GM18526 (cell line): Measurements from ENCODE around the gene SLCO3A1.

ENCODE experiments used
- POLR2A ChIP-seq: IDR thresholded peaks from 3 replicates; pipeline ENCODE4 v1.6.1; 2011; ENCODE audit not compliant: insufficient read length; ENCODE audit errors: extremely low read depth

Gene SLCO3A1

GRCh38 chr15:91887321-91887720 lies 33.8 kb downstream of the SLCO3A1 start:
- TF ChIP-seq POLR2A = no peak

- TF ChIP-seq POLR2A = no peak
These were observed 34.4 kb downstream of the SLCO3A1 start for GRCh38 chr15:91887921-91888373.

GRCh38 chr15:91889111-91889815 lies 35.8 kb downstream of the SLCO3A1 start:
- no peak for TF ChIP-seq POLR2A

- TF ChIP-seq POLR2A = no peak
These were observed 37.1 kb downstream of the SLCO3A1 start for GRCh38 chr15:91890614-91891013.

- no peak for TF ChIP-seq POLR2A
These were observed 37.6 kb downstream of the SLCO3A1 start for GRCh38 chr15:91891101-91891500.

GRCh38 chr15:91891788-91892345 lies 38.4 kb downstream of the SLCO3A1 start:
- no peak for TF ChIP-seq POLR2A

- TF ChIP-seq POLR2A = no peak
These were observed 38.9 kb downstream of the SLCO3A1 start for GRCh38 chr15:91892436-91892835.

- TF ChIP-seq POLR2A = no peak
These were observed 41.1 kb downstream of the SLCO3A1 start for GRCh38 chr15:91894606-91895005.

- no peak for TF ChIP-seq POLR2A
These were observed 41.5 kb downstream of the SLCO3A1 start for GRCh38 chr15:91895051-91895450.

GRCh38 chr15:91896341-91897055 lies 43.0 kb downstream of the SLCO3A1 start:
- TF ChIP-seq POLR2A = no peak

- no peak for TF ChIP-seq POLR2A
These were observed 44.3 kb downstream of the SLCO3A1 start for GRCh38 chr15:91897585-91898372.

GRCh38 chr15:91898843-91899242 lies 45.3 kb downstream of the SLCO3A1 start:
- TF ChIP-seq POLR2A = no peak

- no peak for TF ChIP-seq POLR2A
These were observed 51.4 kb downstream of the SLCO3A1 start for GRCh38 chr15:91904942-91905341.

GRCh38 chr15:91908391-91908790 lies 54.9 kb downstream of the SLCO3A1 start:
- no peak for TF ChIP-seq POLR2A

GRCh38 chr15:91909111-91909510 lies 55.6 kb downstream of the SLCO3A1 start:
- no peak for TF ChIP-seq POLR2A

- no peak for TF ChIP-seq POLR2A
These were observed 56.1 kb downstream of the SLCO3A1 start for GRCh38 chr15:91909574-91909973.

- no peak for TF ChIP-seq POLR2A
These were observed 58.3 kb downstream of the SLCO3A1 start for GRCh38 chr15:91911844-91912243.
